SK-N-SH (cell line): Measurements from ENCODE around the gene WBP2NL. TPM values are rescaled to one million over a fixed set of nuclear protein-coding genes. Genes with fewer than 3 reads are reported as not detected.

Experiments
- CTCF ChIA-PET: fragments of 300-600, 350-600 bp; formaldehyde crosslinking; extraction: SDS; loops from one replicate; lab custom pipeline; 2021; lab: Yijun Ruan, JAX
- POLR2A ChIA-PET: fragments of 350-600 bp; sonication (Branson Sonifier 250); formaldehyde crosslinking; extraction: SDS; loops from one replicate; lab custom pipeline; 2020; ENCODE audit warnings: antibody characterized with exemption, inconsistent platforms; lab: Yijun Ruan, JAX
- DNase-seq: peaks from one replicate; pipeline ENCODE4 v3.0.0; 2012
- H2AFZ ChIP-seq: fragments of 200-600 bp; sonication (generic); 2 replicates; pipeline ENCODE4 v1.8.1; 2016; ENCODE audit warnings: antibody characterized with exemption, mild to moderate bottlenecking, low read depth
- H3F3A ChIP-seq: fragments of 200-600 bp; sonication (generic); replicated peaks from 2 replicates; pipeline ENCODE3; 2016; ENCODE audit warnings: antibody characterized with exemption, mild to moderate bottlenecking; ENCODE audit not compliant: insufficient read depth
- H3K27ac ChIP-seq, 2 experiments: fragments of 200-500 bp in 1 of 2; fragments of 200-600 bp in 1 of 2; sonication (Bioruptor generic) in 1 of 2; sonication (generic), shearing (Covaris generic) in 1 of 2; 2 replicates each; pipeline versions ENCODE4 v1.5.1 to v1.6.1; 2014 to 2016; ENCODE audit warnings: low read depth in 2 of 2, inconsistent platforms in 1 of 2, low read length in 1 of 2, mild to moderate bottlenecking in 1 of 2, mixed read lengths in 1 of 2
- H3K27me3 ChIP-seq: fragments of 200-600 bp; sonication (generic), shearing (Covaris generic); 2 replicates; pipeline ENCODE4 v1.6.1; 2016; ENCODE audit warnings: mixed run types; ENCODE audit not compliant: insufficient read depth
- H3K36me3 ChIP-seq, 2 experiments: fragments of 200-500 bp in 1 of 2; fragments of 200-600 bp in 1 of 2; sonication (Bioruptor generic) in 1 of 2; sonication (generic) in 1 of 2; replicated peaks in 1 of 2; 2 replicates each; pipeline versions ENCODE3 to v1.5.1; 2014 to 2016; ENCODE audit warnings: low read length in 1 of 2, mild to moderate bottlenecking in 1 of 2; ENCODE audit not compliant: insufficient read depth in 2 of 2, control insufficient read depth in 1 of 2
- H3K4me1 ChIP-seq, 2 experiments: fragments of 200-500 bp in 1 of 2; fragments of 200-600 bp in 1 of 2; sonication (Bioruptor generic) in 1 of 2; sonication (generic), shearing (Covaris generic) in 1 of 2; 2 replicates each; pipeline versions ENCODE4 v1.5.1 to v1.6.1; 2014 to 2016; ENCODE audit warnings: low read depth in 1 of 2, low read length in 1 of 2, mixed run types in 1 of 2; ENCODE audit not compliant: insufficient read depth in 2 of 2, control insufficient read depth in 1 of 2
- H3K4me2 ChIP-seq: fragments of 200-600 bp; sonication (generic), shearing (Covaris generic); 2 replicates; pipeline ENCODE4 v1.6.1; 2017; ENCODE audit warnings: mixed run types
- H3K4me3 ChIP-seq, 2 experiments: fragments of 200-500 bp in 1 of 2; fragments of 200-600 bp in 1 of 2; sonication (Bioruptor generic) in 1 of 2; sonication (generic), shearing (Covaris generic) in 1 of 2; 2 replicates each; pipeline versions ENCODE4 v1.5.1 to v1.8.1; 2014 to 2016; ENCODE audit warnings: low read depth in 2 of 2, inconsistent platforms in 1 of 2, low read length in 1 of 2, mild to moderate bottlenecking in 1 of 2, mixed read lengths in 1 of 2, moderate library complexity in 1 of 2
- H3K79me2 ChIP-seq: fragments of 200-600 bp; sonication (generic); 2 replicates; pipeline ENCODE4 v1.8.1; 2017; ENCODE audit warnings: mild to moderate bottlenecking; ENCODE audit not compliant: insufficient read depth
- H3K9ac ChIP-seq: fragments of 200-600 bp; sonication (generic); 2 replicates; pipeline ENCODE4 v1.6.1; 2017; ENCODE audit warnings: mixed run types
- H3K9me2 ChIP-seq: fragments of 200-600 bp; sonication (generic); 2 replicates; pipeline ENCODE4 v1.6.1; 2017; ENCODE audit warnings: mixed run types
- H3K9me3 ChIP-seq: fragments of 200-600 bp; sonication (generic); 2 replicates; pipeline ENCODE4 v1.6.1; 2017; ENCODE audit warnings: mixed run types, mild to moderate bottlenecking, moderate library complexity
- H4K20me1 ChIP-seq: fragments of 200-600 bp; sonication (generic); 2 replicates; pipeline ENCODE4 v1.6.1; 2017; ENCODE audit warnings: mild to moderate bottlenecking, mixed run types; ENCODE audit not compliant: insufficient read depth
- ELF1 ChIP-seq: IDR thresholded peaks from 2 replicates; pipeline ENCODE4 v1.4.0; 2012
- FOSL2 ChIP-seq: IDR thresholded peaks from 2 replicates; pipeline ENCODE4 v1.4.0; 2012; ENCODE audit warnings: low read depth, mild to moderate bottlenecking, moderate library complexity, borderline replicate concordance
- FOXM1 ChIP-seq: IDR thresholded peaks from 2 replicates; pipeline ENCODE4 v1.4.0; 2012; ENCODE audit warnings: low read depth, mild to moderate bottlenecking
- GATA2 ChIP-seq: sonication (generic); formaldehyde crosslinking; IDR thresholded peaks from 2 replicates; pipeline ENCODE4 v1.5.0; 2020; ENCODE audit warnings: mild to moderate bottlenecking, missing genetic modification reagents
- JUND ChIP-seq: IDR thresholded peaks from 2 replicates; pipeline ENCODE4 v1.4.0; 2012
- MXI1 ChIP-seq: IDR thresholded peaks from 2 replicates; pipeline ENCODE4 v1.6.1; 2012; ENCODE audit warnings: mild to moderate bottlenecking, low read depth, low read length, improper control_type of control experiment
- NRF1 ChIP-seq: IDR thresholded peaks from 2 replicates; pipeline ENCODE4 v1.6.1; 2012; ENCODE audit warnings: low read depth, mild to moderate bottlenecking, low read length
- POLR2AphosphoS5 ChIP-seq: IDR thresholded peaks from 2 replicates; pipeline ENCODE4 v1.6.1; 2012; ENCODE audit warnings: low read depth, low read length
- RAD21 ChIP-seq: IDR thresholded peaks from 2 replicates; pipeline ENCODE4 v1.6.1; 2012; ENCODE audit warnings: mild to moderate bottlenecking, low read length
- RXRA ChIP-seq: IDR thresholded peaks from 2 replicates; pipeline ENCODE4 v1.4.0; 2012; ENCODE audit warnings: low read depth, mild to moderate bottlenecking, borderline replicate concordance
- YY1 ChIP-seq: IDR thresholded peaks from 2 replicates; pipeline ENCODE4 v1.4.0; 2012; ENCODE audit warnings: low read depth, mild to moderate bottlenecking
- WGBS: methylation state at CpG from one replicate; pipeline ENCODE4 v1.1.6; 2017; ENCODE audit warnings: low lambda C conversion rate; 5-methylcytosine and 5-hydroxymethylcytosine counted together
- polyA plus RNA-seq, 3 experiments: library from polyadenylated mRNA; depleted of rRNA; stranded (reverse); fragments of >200 nt; gene quantifications; 2 replicates each; pipeline ENCODE4 v1.2.3, GENCODE V29; 2012
- TF ChIP-seq, protein P1 (sequence below): IDR thresholded peaks from 2 replicates; pipeline ENCODE4 v1.4.0; 2012; ENCODE audit warnings: low read depth, borderline replicate concordance
- TF ChIP-seq, protein P2 (sequence below): IDR thresholded peaks from 2 replicates; pipeline ENCODE4 v1.4.0; 2012; ENCODE audit warnings: low read depth

WBP2NL gene
- polyA plus RNA-seq, 1 of the 3 experiments (the other 2 are of a cell fraction): 0.07 TPM

DNA sequence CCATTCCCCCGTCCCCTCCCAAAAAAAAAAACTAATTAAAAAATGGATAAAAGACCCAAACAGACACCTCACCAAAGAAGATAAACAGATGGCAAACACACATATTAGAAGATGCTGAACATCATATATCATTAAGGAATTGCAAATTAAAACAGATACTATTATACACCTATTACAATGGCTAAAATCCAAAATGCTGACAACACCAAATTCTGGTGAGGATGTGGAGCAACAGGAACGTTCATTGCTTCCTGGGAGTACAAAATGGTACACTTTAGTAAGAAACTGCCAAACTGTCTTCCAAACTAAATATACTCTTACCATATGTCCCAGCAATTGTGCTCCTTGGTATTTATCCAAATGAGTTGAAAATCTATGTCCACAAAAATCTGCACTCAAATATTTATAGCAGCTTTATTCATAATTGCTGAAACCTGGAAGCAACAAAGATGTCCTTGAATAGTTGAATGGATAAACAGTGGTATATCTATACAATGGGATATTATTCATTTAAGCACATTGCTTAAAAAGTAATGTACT, 52.1 kb downstream of the WBP2NL start:
- Histone ChIP-seq H3K27ac (no peak overlapping the region), H3K36me3 (no peaks in the 10 kb centered on the region), H4K20me1 (no peaks in the 10 kb centered on the region), H3K79me2 (no peaks in the 10 kb centered on the region), H2AFZ (no peak overlapping the region), H3K9ac (no peak overlapping the region), H3K4me2 (no peak overlapping the region), H3K9me3 (no peaks in the 10 kb centered on the region), H3K9me2 (no peaks in the 10 kb centered on the region), H3K27me3 (no peaks in the 10 kb centered on the region), H3F3A (no peaks in the 10 kb centered on the region), H3K4me3 (no peak overlapping the region), H3K4me1 (no peaks in the 10 kb centered on the region)
- ChIA-PET POLR2A (no interaction called here), CTCF (no interaction called here)
- TF ChIP-seq, protein P1, sequence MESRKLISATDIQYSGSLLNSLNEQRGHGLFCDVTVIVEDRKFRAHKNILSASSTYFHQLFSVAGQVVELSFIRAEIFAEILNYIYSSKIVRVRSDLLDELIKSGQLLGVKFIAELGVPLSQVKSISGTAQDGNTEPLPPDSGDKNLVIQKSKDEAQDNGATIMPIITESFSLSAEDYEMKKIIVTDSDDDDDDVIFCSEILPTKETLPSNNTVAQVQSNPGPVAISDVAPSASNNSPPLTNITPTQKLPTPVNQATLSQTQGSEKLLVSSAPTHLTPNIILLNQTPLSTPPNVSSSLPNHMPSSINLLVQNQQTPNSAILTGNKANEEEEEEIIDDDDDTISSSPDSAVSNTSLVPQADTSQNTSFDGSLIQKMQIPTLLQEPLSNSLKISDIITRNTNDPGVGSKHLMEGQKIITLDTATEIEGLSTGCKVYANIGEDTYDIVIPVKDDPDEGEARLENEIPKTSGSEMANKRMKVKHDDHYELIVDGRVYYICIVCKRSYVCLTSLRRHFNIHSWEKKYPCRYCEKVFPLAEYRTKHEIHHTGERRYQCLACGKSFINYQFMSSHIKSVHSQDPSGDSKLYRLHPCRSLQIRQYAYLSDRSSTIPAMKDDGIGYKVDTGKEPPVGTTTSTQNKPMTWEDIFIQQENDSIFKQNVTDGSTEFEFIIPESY: no peak
- no peak for DNase-seq
- WGBS: 59% methylated on average over 2 of the region's 2 CpGs

DNA sequence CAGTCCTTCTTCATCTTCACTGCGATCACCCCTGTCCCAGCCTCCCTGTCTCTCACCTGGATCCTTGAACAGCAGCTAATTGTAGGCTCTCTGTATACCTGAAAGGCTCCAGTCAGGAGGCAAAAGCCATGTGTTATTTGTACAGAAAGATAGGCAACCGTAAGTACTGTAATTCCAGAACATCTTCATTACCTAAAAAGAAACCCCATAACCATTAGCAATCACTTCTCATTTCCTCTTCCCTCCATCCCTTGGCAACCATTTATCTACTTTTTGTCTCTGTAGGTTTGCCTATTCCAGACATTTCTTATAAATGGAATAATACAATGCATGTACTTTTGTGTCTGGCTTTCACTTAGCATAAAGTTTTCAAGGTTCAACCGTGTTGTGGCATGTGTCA, 54.2 kb downstream of the WBP2NL start:
- ChIA-PET POLR2A (no interaction called here), CTCF (no interaction called here)
- H3K4me1 ChIP-seq: no peaks in the 10 kb centered on the region
- TF ChIP-seq FOXM1 (no peak), RXRA (no peak), ELF1 (no peak), MXI1 (no peak), RAD21 (no peak), POLR2AphosphoS5 (no peak), FOSL2 (no peak), YY1 (no peak), NRF1 (no peak), JUND (no peak), GATA2 (CRISPR knock-in tag) (no peak)
- TF ChIP-seq, protein P1: no peak
- TF ChIP-seq, protein P2, sequence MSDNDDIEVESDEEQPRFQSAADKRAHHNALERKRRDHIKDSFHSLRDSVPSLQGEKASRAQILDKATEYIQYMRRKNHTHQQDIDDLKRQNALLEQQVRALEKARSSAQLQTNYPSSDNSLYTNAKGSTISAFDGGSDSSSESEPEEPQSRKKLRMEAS: no peak
- no peak for DNase-seq
- H3K27ac ChIP-seq: no peak overlapping the region
- H3K4me2 ChIP-seq: no peak overlapping the region
- H3K36me3 ChIP-seq: no peaks in the 10 kb centered on the region
- WGBS: 85% methylated on average over 3 of the region's 3 CpGs
- H3F3A ChIP-seq: no peaks in the 10 kb centered on the region
- no peak overlapping the region for H3K4me3 ChIP-seq
- no peaks in the 10 kb centered on the region for H3K27me3 ChIP-seq
- H4K20me1 ChIP-seq: no peaks in the 10 kb centered on the region
- no peak overlapping the region for H2AFZ ChIP-seq
- no peaks in the 10 kb centered on the region for H3K9me2 ChIP-seq
- no peak overlapping the region for H3K9ac ChIP-seq
- no peaks in the 10 kb centered on the region for H3K79me2 ChIP-seq
- H3K9me3 ChIP-seq: no peaks in the 10 kb centered on the region
